Inferior parietal cortex (tissue), 1 donor: ENCODE results near the gene E2F1.
A peak's percentile ranks its signal among the peaks of the same experiment; 100 is the strongest.
"Not testable (repeated sequence)": the region's sequence is repeated elsewhere in the genome, so short reads cannot be mapped to it uniquely, and the experiment has no call there.

Experiments
- DNase-seq: peaks from one replicate; pipeline ENCODE4 v3.0.0-alpha.2; 2016; ENCODE audit errors: extremely low spot score

E2F1 gene

GRCh38 chr20:33658929-33659328, 27.3 kb downstream of the E2F1 start:
- no peak for DNase-seq

GRCh38 chr20:33658510-33658909, 27.7 kb downstream of the E2F1 start:
- DNase-seq = no peak

GRCh38 chr20:33657704-33658095, 28.5 kb downstream of the E2F1 start:
- no peak for DNase-seq

- DNase-seq = no peak
Observed at GRCh38 chr20:33656783-33657703, 29.1 kb downstream of the E2F1 start.

- no peak for DNase-seq
Observed at GRCh38 chr20:33656010-33656782, 30.0 kb downstream of the E2F1 start.

- DNase-seq = no peak
Observed at GRCh38 chr20:33655164-33655563, 31.0 kb downstream of the E2F1 start.

GRCh38 chr20:33654680-33655161, 31.5 kb downstream of the E2F1 start:
- no peak for DNase-seq

- no peak for DNase-seq
Observed at GRCh38 chr20:33653900-33654596, 32.1 kb downstream of the E2F1 start.

GRCh38 chr20:33653218-33653899, 32.8 kb downstream of the E2F1 start:
- DNase-seq = peak; percentile 72

- DNase-seq = no peak
Observed at GRCh38 chr20:33651562-33652048, 34.6 kb downstream of the E2F1 start.

GRCh38 chr20:33650753-33651561, 35.2 kb downstream of the E2F1 start:
- DNase-seq = no peak

- DNase-seq = no peak
Observed at GRCh38 chr20:33650111-33650752, 36.0 kb downstream of the E2F1 start.

- DNase-seq = no peak
Observed at GRCh38 chr20:33649201-33649681, 36.9 kb downstream of the E2F1 start.

- no peak for DNase-seq
Observed at GRCh38 chr20:33648396-33649004, 37.7 kb downstream of the E2F1 start.

GRCh38 chr20:33647603-33648395, 38.4 kb downstream of the E2F1 start:
- no peak for DNase-seq

GRCh38 chr20:33646959-33647602, 39.1 kb downstream of the E2F1 start:
- not testable (repeated sequence) for DNase-seq

- DNase-seq = no peak
Observed at GRCh38 chr20:33646191-33646590, 40.0 kb downstream of the E2F1 start.

GRCh38 chr20:33645396-33645795, 40.8 kb downstream of the E2F1 start:
- DNase-seq = no peak
